ENCODE data around the gene NFYC. TPM values are rescaled to one million over a fixed set of nuclear protein-coding genes. Genes with fewer than 3 reads are reported as not detected.
A peak's percentile ranks its signal among the peaks of the same experiment; 100 is the strongest.

Gene NFYC
- total and polyA plus RNA-seq, 4 experiments from 2014 or later, result 47.7 to 73.6 (median 68.8) TPM

DNA sequence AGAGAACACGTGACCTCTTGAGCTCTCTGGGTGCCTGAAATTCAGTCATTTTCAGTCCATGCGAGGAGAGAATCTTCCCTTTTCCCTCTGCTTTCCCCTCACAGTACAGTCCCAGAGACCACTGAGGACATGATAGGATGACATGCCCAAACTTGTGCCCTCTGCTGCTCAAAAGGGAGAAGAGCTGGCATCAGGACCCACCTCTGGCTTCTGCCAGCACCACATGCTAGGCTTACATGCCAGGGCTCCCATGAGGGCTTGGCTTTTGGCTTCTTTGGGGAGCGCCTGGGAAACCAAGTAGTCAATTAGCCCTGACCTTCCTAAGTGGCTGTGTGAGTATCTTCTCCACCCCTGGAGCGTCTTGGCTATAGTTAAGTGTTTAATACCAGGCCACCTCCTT, 78.3 kb downstream of the NFYC start:
- H3K27me3 Mint-ChIP-seq, result no peaks in the 10 kb centered on the region
- H3K36me3 Mint-ChIP-seq, result peaks cover 51 to 79% of the 10 kb centered on the region in 2 donors
- CTCF ChIA-PET (ENCODE audit: partially characterized antibody), result interaction anchor here (0.9 to 11.6 kb wide), 3 partner anchors 17 to 181 kb away, joined by 3 to 180 read pairs (median 131); no protein-coding TSS in a partner anchor
- DNase-seq, result no peak
- Histone ChIP-seq H3K36me3 (ENCODE audit: insufficient read depth, low read length) (peaks cover 61% of the 10 kb centered on the region), H3K4me1 (ENCODE audit: insufficient read depth, low read length) (peaks cover under 1% of the 10 kb centered on the region), H3K27me3 (ENCODE audit: insufficient read depth, low read length) (no peaks in the 10 kb centered on the region), H3K9me3 (ENCODE audit: control insufficient read depth in 1 of 2, low read length in 2 of 2) (no peaks in the 10 kb centered on the region), H3K4me3 (ENCODE audit: low read length in 2 of 2) (no peak overlapping the region), H3K27ac (ENCODE audit: low read depth, low read length) (no peak overlapping the region)
- peak overlapping the region in 1 of 7 donors; percentile 24 for H3K27ac Mint-ChIP-seq
- H3K4me1 Mint-ChIP-seq, result peaks cover 1 to 5% (median 3%) of the 10 kb centered on the region in 4 donors
- no peaks in the 10 kb centered on the region for H3K9me3 Mint-ChIP-seq
- intact Hi-C loops (cut with micrococcal nuclease), result loop anchor here (5.0 kb wide), 1 partner anchor 158 kb away; no protein-coding TSS in a partner anchor
- POLR2A ChIA-PET (ENCODE audit: partially characterized antibody), result interaction anchor here (1.3 kb wide), 1 partner anchor 80 kb away, joined by 3 read pairs; no protein-coding TSS in a partner anchor
- H3K4me3 Mint-ChIP-seq, result no peak overlapping the region

DNA sequence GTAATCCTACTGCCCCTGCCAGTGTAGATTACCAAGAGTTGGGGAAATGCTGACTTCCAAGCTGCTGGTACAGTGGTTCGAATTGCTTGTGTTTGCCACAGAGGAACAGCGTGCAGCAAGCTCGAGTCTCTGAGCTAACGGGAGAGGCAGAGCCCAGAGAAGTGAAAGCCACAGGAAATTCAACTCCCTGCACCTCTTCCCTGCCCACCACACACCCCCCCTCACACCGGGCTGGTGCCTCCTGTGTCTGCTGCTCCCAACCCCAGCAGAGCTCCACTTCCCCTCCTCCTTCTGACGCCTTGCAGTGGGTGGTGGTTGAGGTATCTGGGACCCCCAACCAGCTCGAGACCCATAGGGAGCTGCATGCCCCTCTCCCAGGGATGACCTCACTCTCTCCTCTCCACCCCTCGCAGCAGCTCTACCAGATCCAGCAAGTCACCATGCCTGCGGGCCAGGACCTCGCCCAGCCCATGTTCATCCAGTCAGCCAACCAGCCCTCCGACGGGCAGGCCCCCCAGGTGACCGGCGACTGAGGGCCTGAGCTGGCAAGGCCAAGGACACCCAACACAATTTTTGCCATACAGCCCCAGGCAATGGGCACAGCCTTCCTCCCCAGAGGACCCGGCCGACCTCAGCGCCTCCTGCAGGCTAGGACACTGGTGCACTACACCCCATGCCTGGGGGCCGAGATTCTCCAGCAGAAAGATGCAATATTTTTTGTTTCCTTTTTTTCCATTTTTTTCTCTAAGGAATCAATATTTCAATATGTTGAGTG, 79.0 kb downstream of the NFYC start:
- Mint-ChIP-seq H3K4me1 (peaks cover 0 to 2% (median 0%) of the 10 kb centered on the region in 4 donors), H3K4me3 (no peak overlapping the region), H3K9me3 (no peaks in the 10 kb centered on the region), H3K27me3 (no peaks in the 10 kb centered on the region), H3K27ac (peak overlapping the region in 2 of 7 donors; percentile 24 to 30), H3K36me3 (peaks cover 46 to 74% of the 10 kb centered on the region in 2 donors)
- ChIA-PET POLR2A (ENCODE audit: partially characterized antibody) (interaction anchor here (1.3 kb wide), 1 partner anchor 79 kb away, joined by 3 read pairs; no protein-coding TSS in a partner anchor), CTCF (ENCODE audit: partially characterized antibody) (interaction anchor here (0.9 to 11.6 kb wide), 5 partner anchors 15 to 180 kb away, joined by 3 to 180 read pairs (median 47); no protein-coding TSS in a partner anchor)
- peaks cover 54% of the 10 kb centered on the region for H3K36me3 ChIP-seq (ENCODE audit: insufficient read depth, low read length)
- H3K27ac ChIP-seq (ENCODE audit: low read depth, low read length), result no peak overlapping the region
- no peaks in the 10 kb centered on the region for H3K27me3 ChIP-seq (ENCODE audit: insufficient read depth, low read length)
- no peak overlapping the region for H3K4me3 ChIP-seq (ENCODE audit: low read length in 2 of 2)
- no peaks in the 10 kb centered on the region for H3K9me3 ChIP-seq (ENCODE audit: control insufficient read depth in 1 of 2, low read length in 2 of 2)
- intact Hi-C loops (cut with micrococcal nuclease), result loop anchor here (5.0 kb wide), 1 partner anchor 158 kb away; no protein-coding TSS in a partner anchor
- no peaks in the 10 kb centered on the region for H3K4me1 ChIP-seq (ENCODE audit: insufficient read depth, low read length)
- DNase-seq, result no peak

DNA sequence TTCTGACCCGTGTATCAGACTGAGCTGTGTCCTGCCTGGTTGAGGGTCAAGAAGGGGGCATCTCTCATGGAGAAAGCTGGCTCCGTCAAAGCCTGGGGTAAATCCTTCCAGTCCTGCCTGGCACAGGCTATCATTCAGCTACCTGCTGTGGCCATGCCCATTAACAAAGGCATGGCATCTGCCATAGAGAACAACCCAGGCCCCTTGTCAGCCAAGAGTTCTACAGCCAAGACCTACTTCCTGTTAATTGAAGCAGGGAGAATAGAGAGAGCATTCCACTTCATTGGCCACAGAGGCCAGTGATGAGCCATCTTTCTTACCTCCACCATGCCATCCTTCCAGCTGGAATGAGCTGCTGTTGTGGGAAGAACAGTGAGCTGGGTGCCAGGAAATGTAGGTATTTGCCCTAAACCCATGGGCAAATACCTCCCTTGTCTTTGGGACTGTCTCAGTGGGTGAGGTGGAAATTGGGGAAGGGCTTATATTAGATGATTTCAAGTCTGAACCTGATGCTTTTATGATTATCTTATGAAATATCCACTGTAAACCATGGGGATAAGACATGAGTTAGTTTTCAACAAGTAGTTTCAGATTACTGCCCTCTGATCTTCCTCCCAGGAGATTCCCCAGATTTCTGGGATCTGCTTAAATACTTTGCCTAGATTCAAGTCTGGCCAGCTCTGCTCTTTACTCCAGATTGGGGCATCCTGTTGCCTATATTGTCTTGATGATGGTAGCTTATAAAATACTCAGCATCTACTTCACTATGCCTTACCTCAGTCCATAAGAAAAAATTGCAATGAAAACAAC, 80.8 kb downstream of the NFYC start:
- CTCF ChIA-PET (ENCODE audit: partially characterized antibody), result interaction anchor here (0.6 to 11.6 kb wide), 19 partner anchors 8 to 612 kb away, joined by 3 to 180 read pairs (median 5); partner anchors contain the start of gene CITED4
- POLR2A ChIA-PET (ENCODE audit: partially characterized antibody), result no interaction called here
- no peak overlapping the region for H3K4me3 Mint-ChIP-seq
- Histone ChIP-seq H3K36me3 (ENCODE audit: insufficient read depth, low read length) (peaks cover 36% of the 10 kb centered on the region), H3K9me3 (ENCODE audit: control insufficient read depth in 1 of 2, low read length in 2 of 2) (no peaks in the 10 kb centered on the region), H3K27me3 (ENCODE audit: insufficient read depth, low read length) (no peaks in the 10 kb centered on the region), H3K4me3 (ENCODE audit: low read length in 2 of 2) (no peak overlapping the region), H3K27ac (ENCODE audit: low read depth, low read length) (no peak overlapping the region), H3K4me1 (ENCODE audit: insufficient read depth, low read length) (no peaks in the 10 kb centered on the region)
- peaks cover 0 to 2% (median 0%) of the 10 kb centered on the region in 8 donors for H3K9me3 Mint-ChIP-seq
- H3K27me3 Mint-ChIP-seq, result no peaks in the 10 kb centered on the region
- peaks cover 0 to 2% (median 0%) of the 10 kb centered on the region in 4 donors for H3K4me1 Mint-ChIP-seq
- no peak for DNase-seq
- intact Hi-C loops (cut with micrococcal nuclease), result loop anchor here (5.0 kb wide), 1 partner anchor 160 kb away; no protein-coding TSS in a partner anchor
- peaks cover 49 to 69% of the 10 kb centered on the region in 2 donors for H3K36me3 Mint-ChIP-seq
- H3K27ac Mint-ChIP-seq, result peak overlapping the region in 6 of 7 donors; percentile 2 to 69 (median 24)

DNA sequence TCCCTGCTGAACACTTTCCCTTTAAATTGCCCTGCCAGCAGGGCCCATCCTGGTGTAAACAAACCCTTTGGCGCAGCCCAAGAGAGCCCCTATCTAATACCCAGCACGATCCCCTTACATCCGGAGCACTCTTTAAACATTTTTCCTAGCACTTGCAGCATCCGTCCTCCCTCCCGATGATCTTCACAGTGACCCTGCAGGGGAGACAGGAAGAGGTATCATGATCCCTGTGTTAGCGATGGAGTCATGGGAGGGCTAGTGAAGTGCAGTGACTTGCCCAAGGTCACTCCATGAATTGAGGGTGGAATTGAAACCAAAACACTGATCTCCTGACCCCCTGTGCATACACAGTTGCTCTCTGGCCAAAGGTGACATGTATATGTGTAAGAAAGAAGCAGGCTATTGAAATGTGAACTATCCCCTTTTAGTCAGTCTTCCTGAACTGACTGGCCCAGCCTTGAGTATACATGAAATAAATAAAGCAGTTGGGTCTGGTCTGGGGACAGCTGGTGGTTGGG, 82.3 kb downstream of the NFYC start:
- peak overlapping the region in 2 of 7 donors; percentile 17 to 24 for H3K27ac Mint-ChIP-seq
- H3K9me3 Mint-ChIP-seq, result peaks cover 0 to 4% (median 0%) of the 10 kb centered on the region in 8 donors
- POLR2A ChIA-PET (ENCODE audit: partially characterized antibody), result interaction anchor here (1.2 to 1.7 kb wide), 2 partner anchors 77 to 88 kb away, joined by 5 read pairs; partner anchors contain the start of gene CITED4

DNA sequence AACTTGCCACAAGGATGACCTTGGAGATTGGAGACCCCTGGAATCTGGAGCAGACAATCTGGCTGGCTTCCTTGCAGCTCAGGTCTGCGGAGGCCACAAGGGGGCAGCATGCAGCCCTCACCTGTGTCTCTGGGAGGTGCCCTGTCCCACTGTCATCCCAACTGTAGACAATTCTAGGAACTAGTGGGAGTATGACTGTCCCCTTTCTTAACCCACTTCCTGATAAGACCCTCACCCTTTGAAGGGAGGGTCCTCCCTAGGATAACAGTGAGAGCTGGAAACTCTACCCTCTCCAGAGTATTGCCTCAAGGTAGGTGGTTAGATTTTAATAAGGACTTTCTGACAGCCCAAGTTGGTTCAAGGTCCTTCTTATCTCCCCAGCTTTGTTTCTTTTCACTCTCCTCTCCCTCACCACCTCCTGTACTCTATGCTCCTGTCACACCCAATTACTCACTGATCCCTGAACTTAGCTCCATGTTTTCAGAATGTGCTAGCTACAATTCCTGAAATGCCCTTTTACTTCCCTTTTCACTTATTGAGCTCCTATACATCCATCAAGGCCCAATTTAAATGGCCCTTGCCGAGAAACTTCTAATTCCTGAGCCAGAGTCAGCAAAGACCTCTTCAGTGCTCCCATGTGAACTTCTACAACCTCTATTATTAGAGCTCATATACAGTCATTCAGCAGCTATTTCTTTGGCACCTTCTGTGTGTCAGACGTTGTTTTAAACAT, 82.9 kb downstream of the NFYC start:
- Histone ChIP-seq H3K4me1 (ENCODE audit: insufficient read depth, low read length) (no peaks in the 10 kb centered on the region), H3K36me3 (ENCODE audit: insufficient read depth, low read length) (peaks cover 16% of the 10 kb centered on the region), H3K27me3 (ENCODE audit: insufficient read depth, low read length) (no peaks in the 10 kb centered on the region), H3K27ac (ENCODE audit: low read depth, low read length) (no peak overlapping the region), H3K4me3 (ENCODE audit: low read length in 2 of 2) (no peak overlapping the region), H3K9me3 (ENCODE audit: control insufficient read depth in 1 of 2, low read length in 2 of 2) (no peaks in the 10 kb centered on the region)
- Mint-ChIP-seq H3K36me3 (peaks cover 43 to 54% of the 10 kb centered on the region in 2 donors), H3K4me3 (no peak overlapping the region), H3K4me1 (peaks cover 0 to 2% (median 0%) of the 10 kb centered on the region in 4 donors), H3K9me3 (peaks cover 0 to 4% (median 0%) of the 10 kb centered on the region in 8 donors), H3K27ac (peak overlapping the region in 1 of 7 donors; percentile 24), H3K27me3 (no peaks in the 10 kb centered on the region)
- ChIA-PET POLR2A (ENCODE audit: partially characterized antibody) (interaction anchor here (1.2 to 1.7 kb wide), 2 partner anchors 76 to 88 kb away, joined by 5 read pairs; partner anchors contain the start of gene CITED4), CTCF (ENCODE audit: partially characterized antibody) (interaction anchor here (0.7 to 11.6 kb wide), 43 partner anchors 8 to 622 kb away, joined by 3 to 180 read pairs (median 5); partner anchors contain the start of genes CITED4 and KCNQ4)
- intact Hi-C loops (cut with micrococcal nuclease), result loop anchor here (1.0 to 5.0 kb wide), 3 partner anchors 76 to 178 kb away; no protein-coding TSS in a partner anchor
- DNase-seq, result peak; percentile 42 to 53 (median 51)

More for the DNA sequence above, 82.3 kb downstream of the NFYC start:
- Histone ChIP-seq H3K36me3 (ENCODE audit: insufficient read depth, low read length) (peaks cover 22% of the 10 kb centered on the region), H3K27ac (ENCODE audit: low read depth, low read length) (no peak overlapping the region), H3K4me1 (ENCODE audit: insufficient read depth, low read length) (no peaks in the 10 kb centered on the region), H3K9me3 (ENCODE audit: control insufficient read depth in 1 of 2, low read length in 2 of 2) (no peaks in the 10 kb centered on the region), H3K4me3 (ENCODE audit: low read length in 2 of 2) (no peak overlapping the region), H3K27me3 (ENCODE audit: insufficient read depth, low read length) (no peaks in the 10 kb centered on the region)
- CTCF ChIA-PET (ENCODE audit: partially characterized antibody), result interaction anchor here (1.1 to 11.6 kb wide), 33 partner anchors 9 to 621 kb away, joined by 3 to 180 read pairs (median 7); partner anchors contain the start of genes CITED4 and KCNQ4
- Mint-ChIP-seq H3K36me3 (peaks cover 48 to 60% of the 10 kb centered on the region in 2 donors), H3K4me3 (no peak overlapping the region), H3K27me3 (no peaks in the 10 kb centered on the region), H3K4me1 (peaks cover 0 to 2% (median 0%) of the 10 kb centered on the region in 4 donors)
- no peak for DNase-seq
- intact Hi-C loops (cut with micrococcal nuclease), result loop anchor here (1.0 to 5.0 kb wide), 3 partner anchors 76 to 178 kb away; no protein-coding TSS in a partner anchor
